ENCODE measurements around the gene ERF.

The ERF gene

GRCh38 chr19:42233678-42234292 lies 21.1 kb downstream of the ERF start:
- no peak for TF ChIP-seq GATA3 (IDR thresholded peaks at IDR 0.05; ENCODE audit: low read depth, low read length)
- TF ChIP-seq GATA2 (IDR thresholded peaks at IDR 0.05; ENCODE audit: low read depth, low read length): no peak

- TF ChIP-seq GATA3 (IDR thresholded peaks at IDR 0.05; ENCODE audit: low read depth, low read length) (no peak), GATA2 (IDR thresholded peaks at IDR 0.05; ENCODE audit: low read depth, low read length) (no peak)
Observed at GRCh38 chr19:42233106-42233505, 21.8 kb downstream of the ERF start.

- no peak for TF ChIP-seq GATA2 (IDR thresholded peaks at IDR 0.05; ENCODE audit: low read depth, low read length)
- no peak for TF ChIP-seq GATA3 (IDR thresholded peaks at IDR 0.05; ENCODE audit: low read depth, low read length)
Observed at GRCh38 chr19:42232435-42232834, 22.5 kb downstream of the ERF start.

- no peak for TF ChIP-seq GATA2 (IDR thresholded peaks at IDR 0.05; ENCODE audit: low read depth, low read length)
Observed at GRCh38 chr19:42230571-42230970, 24.4 kb downstream of the ERF start.

GRCh38 chr19:42229855-42230351 lies 25.0 kb downstream of the ERF start:
- TF ChIP-seq GATA2 (IDR thresholded peaks at IDR 0.05; ENCODE audit: low read depth, low read length): no peak
- no peak for TF ChIP-seq GATA3 (IDR thresholded peaks at IDR 0.05; ENCODE audit: low read depth, low read length)

- TF ChIP-seq GATA2 (IDR thresholded peaks at IDR 0.05; ENCODE audit: low read depth, low read length): no peak
- TF ChIP-seq GATA3 (IDR thresholded peaks at IDR 0.05; ENCODE audit: low read depth, low read length): no peak
Observed at GRCh38 chr19:42229301-42229854, 25.6 kb downstream of the ERF start.

GRCh38 chr19:42228641-42229040 lies 26.3 kb downstream of the ERF start:
- TF ChIP-seq GATA2 (IDR thresholded peaks at IDR 0.05; ENCODE audit: low read depth, low read length): no peak
- no peak for TF ChIP-seq GATA3 (IDR thresholded peaks at IDR 0.05; ENCODE audit: low read depth, low read length)

GRCh38 chr19:42226886-42227285 lies 28.0 kb downstream of the ERF start:
- TF ChIP-seq GATA3 (IDR thresholded peaks at IDR 0.05; ENCODE audit: low read depth, low read length) (no peak), GATA2 (IDR thresholded peaks at IDR 0.05; ENCODE audit: low read depth, low read length) (no peak)

- no peak for TF ChIP-seq GATA3 (IDR thresholded peaks at IDR 0.05; ENCODE audit: low read depth, low read length)
- no peak for TF ChIP-seq GATA2 (IDR thresholded peaks at IDR 0.05; ENCODE audit: low read depth, low read length)
Observed at GRCh38 chr19:42225718-42226292, 29.1 kb downstream of the ERF start.

GRCh38 chr19:42224940-42225717 lies 29.8 kb downstream of the ERF start:
- TF ChIP-seq GATA3 (IDR thresholded peaks at IDR 0.05; ENCODE audit: low read depth, low read length) (no peak), GATA2 (IDR thresholded peaks at IDR 0.05; ENCODE audit: low read depth, low read length) (no peak)

- no peak for TF ChIP-seq GATA2 (IDR thresholded peaks at IDR 0.05; ENCODE audit: low read depth, low read length)
- TF ChIP-seq GATA3 (IDR thresholded peaks at IDR 0.05; ENCODE audit: low read depth, low read length): no peak
Observed at GRCh38 chr19:42220751-42221097, 34.2 kb downstream of the ERF start.

GRCh38 chr19:42219812-42220750 lies 34.8 kb downstream of the ERF start, which contains the start of gene ZNF526:
TSS of gene ZNF526 (plus strand) at chr19:42220312. CDS start at chr19:42224404, 4,092 bp downstream.
- TF ChIP-seq GATA3 (IDR thresholded peaks at IDR 0.05; ENCODE audit: low read depth, low read length) (no peak; the same call in 1 of the 2 replicates), GATA2 (IDR thresholded peaks at IDR 0.05; ENCODE audit: low read depth, low read length) (peak; percentile 97)
